A549 treated with RU486 at 1 μM for 4 hours (cell line): ENCODE data around the gene WNT10A. TPM values are rescaled to one million over a fixed set of nuclear protein-coding genes. Genes with fewer than 3 reads are reported as not detected.

ENCODE experiments used
- total RNA-seq: library from RNA; stranded (reverse); fragments of 200-300 nt; extraction: Qiagen RNA extraction; gene quantifications from 5 replicates; pipeline ENCODE4 v1.2.3, GENCODE V29; 2022; ENCODE audit warnings: low read depth

The WNT10A gene
- 0.07 to 0.31 TPM in 2 of 5 replicates, not detected in the others for total RNA-seq

DNA sequence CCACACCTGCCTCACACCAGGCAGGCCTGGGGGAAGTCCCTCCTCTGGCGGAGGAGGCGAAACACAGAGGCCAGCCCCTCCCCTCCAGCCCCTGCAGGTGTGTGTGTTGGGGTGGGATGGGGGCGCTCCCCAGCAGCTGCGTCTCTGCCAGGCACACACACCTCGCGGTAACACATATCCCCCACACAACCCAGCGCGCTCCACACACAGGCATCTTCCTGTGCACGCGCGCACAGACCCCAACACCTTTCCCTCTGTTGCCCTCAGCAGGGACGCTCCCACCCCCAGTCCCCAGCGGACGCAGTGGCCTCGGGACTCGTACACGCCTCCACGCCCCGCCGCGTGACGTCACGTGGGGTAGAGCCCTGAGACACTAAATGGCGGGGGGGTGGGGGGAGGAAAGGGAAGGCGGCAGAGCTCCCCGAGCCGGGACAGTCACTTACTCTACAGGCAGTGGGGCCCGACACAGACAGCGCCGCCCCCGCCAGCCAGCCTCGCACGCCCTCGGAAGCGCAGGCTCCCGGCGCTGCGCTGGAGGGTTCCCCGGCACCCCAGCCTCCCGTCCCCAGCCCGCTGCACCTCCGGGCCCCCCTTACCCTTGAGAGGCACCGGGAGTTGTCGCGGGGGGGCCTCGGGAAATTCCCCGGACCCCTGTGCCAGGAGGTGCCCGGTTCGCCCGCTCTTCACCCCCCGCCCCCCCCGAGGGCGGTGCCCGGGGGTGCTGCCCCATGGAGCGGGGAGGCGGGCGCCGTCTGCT, at the start of gene WNT10A:
TSS of gene WNT10A (plus strand) at position 751 of the 757 bp plus-strand sequence. CDS start 144 bp downstream, outside the sequence.

DNA sequence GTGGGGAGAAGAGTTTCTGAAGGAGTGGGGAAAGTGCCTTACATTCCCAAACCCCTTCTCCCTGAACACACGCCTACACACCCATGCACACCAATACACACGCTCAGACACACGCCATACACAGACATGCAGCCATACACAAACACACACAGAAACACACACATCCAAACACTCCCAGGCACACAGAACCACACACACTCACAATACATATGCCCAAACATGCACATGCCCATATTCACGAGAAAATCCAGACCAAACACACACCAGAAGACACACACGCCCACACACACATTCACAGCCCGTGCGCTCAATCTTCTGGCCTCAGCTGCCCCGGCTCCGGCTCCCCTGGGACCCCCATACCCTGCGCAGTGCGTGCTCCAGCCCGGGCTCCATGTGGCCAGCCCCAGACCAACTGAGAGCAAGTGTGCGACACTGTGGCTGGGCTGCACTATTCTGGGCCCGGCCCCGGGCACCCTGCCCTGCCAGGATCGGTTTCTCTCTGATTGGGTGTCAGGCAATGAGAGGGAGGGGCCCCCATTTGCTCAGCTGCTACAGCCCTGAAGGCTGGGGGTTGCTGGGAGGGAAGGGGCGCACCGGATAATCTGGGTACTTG, 49.2 kb upstream of the WNT10A start, which contains the start of gene PRKAG3:
TSS of gene PRKAG3 (minus strand) at position 426 of the 613 bp plus-strand sequence.

DNA sequence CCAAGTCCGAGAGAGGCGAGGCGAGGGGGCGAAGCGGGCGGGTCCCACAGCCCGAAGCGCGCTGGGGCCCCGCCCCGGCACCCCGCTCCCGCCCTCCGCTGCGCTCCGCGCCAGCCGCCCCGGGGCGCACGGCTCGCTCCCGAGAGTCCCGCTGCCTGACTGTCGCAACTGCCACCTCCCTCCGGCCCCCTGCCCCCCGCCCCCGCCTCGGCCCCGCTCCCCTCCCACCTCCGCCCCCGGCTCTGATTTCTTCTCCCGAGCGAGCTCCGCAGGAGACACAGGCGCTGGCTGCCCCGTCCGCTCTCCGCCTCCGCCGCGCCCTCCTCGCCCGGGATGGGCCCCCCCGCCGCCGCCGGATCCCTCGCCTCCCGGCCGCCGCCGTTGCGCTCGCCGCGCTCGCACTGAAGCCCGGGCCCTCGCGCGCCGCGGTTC, 21.1 kb upstream of the WNT10A start, which contains the start of gene WNT6:
TSS of gene WNT6 (plus strand) at position 250 of the 432 bp plus-strand sequence. CDS start 233 bp downstream, outside the sequence.

Other genes with a start within 250 kb of the WNT10A start
- 12.5 to 17.7 TPM (median 15.2 TPM) in 5 replicates for gene ZNF142, start 221.2 kb upstream of the WNT10A start, total RNA-seq
- 39.0 to 53.1 TPM (median 42.4 TPM) in 5 replicates for gene BCS1L, start 221.2 kb upstream of the WNT10A start, total RNA-seq
- 47.0 to 59.1 TPM (median 47.9 TPM) in 5 replicates for gene RNF25, start 208.8 kb upstream of the WNT10A start, total RNA-seq
- gene STK36, start 208.8 kb upstream of the WNT10A start, total RNA-seq: 8.6 to 13.8 TPM (median 12.4 TPM) in 5 replicates
- 25.1 to 30.9 TPM (median 29.3 TPM) in 5 replicates for gene TTLL4, start 170.0 kb upstream of the WNT10A start, total RNA-seq
- gene CYP27A1, start 98.7 kb upstream of the WNT10A start, total RNA-seq: 0.10 to 0.18 TPM (median 0.17 TPM) in 5 replicates
- gene PRKAG3, start 49.0 kb upstream of the WNT10A start, total RNA-seq: not detected in 5 replicates
- 0.14 to 0.24 TPM (median 0.22 TPM) in 4 of 5 replicates, not detected in the other for gene WNT6, start 21.0 kb upstream of the WNT10A start, total RNA-seq
- 1.7 to 3.4 TPM (median 2.8 TPM) in 5 replicates for gene CDK5R2, start 78.8 kb downstream of the WNT10A start, total RNA-seq
- not detected in 5 replicates for gene FEV, start 104.3 kb downstream of the WNT10A start, total RNA-seq
- gene CRYBA2, start 112.6 kb downstream of the WNT10A start, total RNA-seq: 0.54 TPM in 1 of 5 replicates, not detected in the others
- gene CFAP65, start 160.7 kb downstream of the WNT10A start, total RNA-seq: 0.05 to 0.32 TPM (median 0.16 TPM) in 5 replicates
- gene IHH, start 180.1 kb downstream of the WNT10A start, total RNA-seq: 0.09 to 0.13 TPM (median 0.11 TPM) in 4 of 5 replicates, not detected in the other